Thymus (tissue), 11 donors: ENCODE results near the gene CHD9. TPM values are rescaled to one million over a fixed set of nuclear protein-coding genes. Genes with fewer than 3 reads are reported as not detected.

Source experiments
- DNase-seq, 9 donors: peaks; one replicate each; pipeline ENCODE4 v3.0.0-alpha.2; 2013; ENCODE audit warnings: low spot score in 9 of 9, low read depth in 6 of 9, missing footprints in 1 of 9
- H3K27ac ChIP-seq, 2 donors: one replicate each; pipeline ENCODE4 v1.5.1; 2013; ENCODE audit warnings: control low read depth in 1 of 2, low read depth in 1 of 2, low read length in 1 of 2, mild to moderate bottlenecking in 1 of 2, moderate library complexity in 1 of 2
- H3K27me3 ChIP-seq, 2 donors: one replicate each; pipeline ENCODE4 v1.5.1; 2013; ENCODE audit warnings: low read length in 1 of 2; ENCODE audit not compliant: control insufficient read depth in 2 of 2, insufficient read depth in 1 of 2
- H3K36me3 ChIP-seq, 2 donors: one replicate each; pipeline ENCODE4 v1.5.1; 2013; ENCODE audit warnings: low read length in 1 of 2, mild to moderate bottlenecking in 1 of 2, moderate library complexity in 1 of 2; ENCODE audit not compliant: control insufficient read depth in 2 of 2, insufficient read depth in 2 of 2
- H3K4me1 ChIP-seq, 2 donors: one replicate each; pipeline ENCODE4 v1.5.1; 2013; ENCODE audit warnings: low read length in 2 of 2; ENCODE audit not compliant: control insufficient read depth in 2 of 2, insufficient read depth in 2 of 2
- H3K4me3 ChIP-seq, 2 donors: one replicate each; pipeline ENCODE4 v1.5.1; 2013; ENCODE audit warnings: low read length in 2 of 2, control low read depth in 1 of 2, mild to moderate bottlenecking in 1 of 2
- H3K9me3 ChIP-seq, 2 donors: one replicate each; pipeline ENCODE4 v1.5.1; 2013; ENCODE audit warnings: low read length in 1 of 2, mild to moderate bottlenecking in 1 of 2; ENCODE audit not compliant: control insufficient read depth in 2 of 2, insufficient read depth in 1 of 2
- WGBS: extraction: QIAGEN DNeasy Blood & Tissue Kit; methylation state at CpG from one replicate; pipeline ENCODE4 v1.1.7; 2013; 5-methylcytosine and 5-hydroxymethylcytosine counted together
- polyA plus RNA-seq: library from polyadenylated mRNA; stranded (reverse); fragments of 200-250 nt; gene quantifications from one replicate; pipeline ENCODE4 v1.2.3, GENCODE V29; 2013
- total RNA-seq: library from RNA; stranded (reverse); fragments of 120-200 nt; gene quantifications from one replicate; pipeline ENCODE4 v1.2.4, GENCODE V29; 2013
- donor health status: healthy.

CHD9 gene
- total and polyA plus RNA-seq, 2 donors = 15.3 to 43.7 TPM

- Histone ChIP-seq H3K9me3 (peaks cover 0 to under 1% of the 10 kb centered on the region in 2 donors), H3K27me3 (no peaks in the 10 kb centered on the region), H3K27ac (peak overlapping the region; percentile 44 to 52), H3K4me1 (peaks cover 0 to 29% of the 10 kb centered on the region in 2 donors), H3K36me3 (no peaks in the 10 kb centered on the region), H3K4me3 (no peak overlapping the region)
- DNase-seq = no peak
- 92% methylated on average over 8 of the region's 8 CpGs for WGBS
Observed at GRCh38 chr16:53080345-53081031, 25.7 kb downstream of the CHD9 start.

- H3K27ac ChIP-seq = peak overlapping the region; percentile 44
- no peaks in the 10 kb centered on the region for H3K36me3 ChIP-seq
- no peak overlapping the region for H3K4me3 ChIP-seq
- no peaks in the 10 kb centered on the region for H3K9me3 ChIP-seq
- peaks cover 0 to 34% of the 10 kb centered on the region in 2 donors for H3K4me1 ChIP-seq
- no peak for DNase-seq
- H3K27me3 ChIP-seq = no peaks in the 10 kb centered on the region
Observed at GRCh38 chr16:53081032-53081424, 26.2 kb downstream of the CHD9 start.

GRCh38 chr16:53081686-53082407 is 27.1 kb downstream of the CHD9 start:
- H3K36me3 ChIP-seq = no peaks in the 10 kb centered on the region
- 98% methylated on average over 3 of the region's 3 CpGs for WGBS
- H3K4me3 ChIP-seq = no peak overlapping the region
- no peaks in the 10 kb centered on the region for H3K27me3 ChIP-seq
- H3K9me3 ChIP-seq = no peaks in the 10 kb centered on the region
- H3K4me1 ChIP-seq = peaks cover 0 to 40% of the 10 kb centered on the region in 2 donors
- H3K27ac ChIP-seq = no peak overlapping the region
- DNase-seq = no peak

GRCh38 chr16:53082509-53082908 is 27.7 kb downstream of the CHD9 start:
- H3K36me3 ChIP-seq = no peaks in the 10 kb centered on the region
- H3K4me1 ChIP-seq = peaks cover 0 to 41% of the 10 kb centered on the region in 2 donors
- H3K27ac ChIP-seq = no peak overlapping the region
- no peak for DNase-seq
- no peaks in the 10 kb centered on the region for H3K27me3 ChIP-seq
- WGBS = 94% methylated on average over 4 of the region's 4 CpGs
- H3K4me3 ChIP-seq = no peak overlapping the region
- H3K9me3 ChIP-seq = no peaks in the 10 kb centered on the region

- Histone ChIP-seq H3K9me3 (no peaks in the 10 kb centered on the region), H3K4me3 (no peak overlapping the region), H3K4me1 (peaks cover 0 to 41% of the 10 kb centered on the region in 2 donors), H3K36me3 (no peaks in the 10 kb centered on the region), H3K27me3 (no peaks in the 10 kb centered on the region), H3K27ac (no peak overlapping the region)
- 93% methylated on average over 1 of the region's 1 CpG for WGBS
- no peak for DNase-seq
Observed at GRCh38 chr16:53083119-53083518, 28.3 kb downstream of the CHD9 start.

- WGBS = 98% methylated on average over 4 of the region's 4 CpGs
- Histone ChIP-seq H3K4me1 (peaks cover 0 to 41% of the 10 kb centered on the region in 2 donors), H3K9me3 (no peaks in the 10 kb centered on the region), H3K27ac (no peak overlapping the region), H3K36me3 (no peaks in the 10 kb centered on the region), H3K27me3 (no peaks in the 10 kb centered on the region), H3K4me3 (no peak overlapping the region)
- DNase-seq = no peak
Observed at GRCh38 chr16:53084141-53084541, 29.4 kb downstream of the CHD9 start.

- Histone ChIP-seq H3K27me3 (no peaks in the 10 kb centered on the region), H3K27ac (peak overlapping the region; percentile 62 to 80), H3K4me1 (peaks cover 2 to 37% of the 10 kb centered on the region in 2 donors), H3K36me3 (no peaks in the 10 kb centered on the region), H3K9me3 (no peaks in the 10 kb centered on the region), H3K4me3 (no peak overlapping the region)
- DNase-seq = no peak
- 91% methylated on average over 8 of the region's 8 CpGs for WGBS
Observed at GRCh38 chr16:53084746-53085334, 30.0 kb downstream of the CHD9 start.

GRCh38 chr16:53085369-53085843 is 30.6 kb downstream of the CHD9 start:
- WGBS = 60% methylated on average over 4 of the region's 4 CpGs
- Histone ChIP-seq H3K9me3 (no peaks in the 10 kb centered on the region), H3K4me3 (no peak overlapping the region), H3K27ac (peak overlapping the region; percentile 46 to 80), H3K36me3 (no peaks in the 10 kb centered on the region), H3K27me3 (no peaks in the 10 kb centered on the region), H3K4me1 (peaks cover 2 to 40% of the 10 kb centered on the region in 2 donors)
- DNase-seq = no peak

- H3K27ac ChIP-seq = peak overlapping the region; percentile 22 to 80
- H3K4me3 ChIP-seq = no peak overlapping the region
- no peaks in the 10 kb centered on the region for H3K36me3 ChIP-seq
- no peaks in the 10 kb centered on the region for H3K9me3 ChIP-seq
- no peaks in the 10 kb centered on the region for H3K27me3 ChIP-seq
- 80% methylated on average over 6 of the region's 6 CpGs for WGBS
- peak in 1 of 9 donors; percentile 36 for DNase-seq
- H3K4me1 ChIP-seq = peaks cover 2 to 41% of the 10 kb centered on the region in 2 donors
Observed at GRCh38 chr16:53085931-53086421, 31.2 kb downstream of the CHD9 start.
